H1 (cell line): Measurements from ENCODE around the gene TTC27. TPM values are rescaled to one million over a fixed set of nuclear protein-coding genes. Genes with fewer than 3 reads are reported as not detected.

Source experiments
- CHD1 ChIP-seq: IDR thresholded peaks from 2 replicates; pipeline ENCODE4 v1.6.1; 2012; ENCODE audit warnings: low read depth, low read length, improper control_type of control experiment
- CHD7 ChIP-seq: fragments of 300-600 bp; sonication (generic); IDR thresholded peaks from 2 replicates; pipeline ENCODE4 v1.7.1; 2012; ENCODE audit warnings: low read length, moderate library complexity, mild to moderate bottlenecking, inconsistent platforms; ENCODE audit not compliant: insufficient replicate concordance
- E2F6 ChIP-seq: IDR thresholded peaks from 2 replicates; pipeline ENCODE4 v1.6.1; 2012; ENCODE audit warnings: inconsistent platforms
- RBBP5 ChIP-seq: IDR thresholded peaks from 2 replicates; pipeline ENCODE4 v1.7.1; 2012; ENCODE audit warnings: low read depth, mild to moderate bottlenecking, inconsistent platforms, low read length, moderate library complexity, borderline replicate concordance
- RNF2 ChIP-seq: fragments of 200-900, 300-1000 bp; sonication (generic); IDR thresholded peaks from 2 replicates; pipeline ENCODE4 v1.7.1; 2016; ENCODE audit warnings: borderline replicate concordance, low read depth, mild to moderate bottlenecking, antibody characterized with exemption, low read length; ENCODE audit not compliant: poor library complexity, severe bottlenecking; ENCODE audit errors: missing control alignments
- SAP30 ChIP-seq: fragments of 300-600 bp; sonication (generic); IDR thresholded peaks from 2 replicates; pipeline ENCODE4 v1.7.1; 2012; ENCODE audit warnings: low read length, moderate library complexity, mild to moderate bottlenecking, inconsistent platforms; ENCODE audit not compliant: insufficient read depth, insufficient replicate concordance
- SUZ12 ChIP-seq: fragments of 200-600 bp; sonication (generic); IDR thresholded peaks from 2 replicates; pipeline ENCODE4 v1.6.1; 2012; ENCODE audit warnings: mild to moderate bottlenecking, inconsistent platforms, low read length, moderate library complexity, mixed read lengths
- polyA plus RNA-seq, 7 experiments: library from polyadenylated mRNA; depleted of rRNA in 3 of 7; stranded (reverse) in 5 of 7; unstranded in 2 of 7; fragments of >200 nt in 5 of 7; fragments of 200-250 nt in 2 of 7; gene quantifications; 1 replicate in 5 of 7; 2 replicates in 1 of 7; 4 replicates in 1 of 7; pipeline versions ENCODE4 v1.2.1 to v1.2.3, GENCODE V29; 2011 to 2013; ENCODE audit warnings: missing spikeins in 2 of 7, mixed read lengths in 2 of 7
- total RNA-seq: library from RNA; stranded (reverse); fragmentation: NEBNext Ultra II Directional; extraction: Animal tissue kit (Norgen Biotek cat#: 25700); gene quantifications from 2 replicates; pipeline ENCODE4 v1.2.1, GENCODE V29; 2021

The TTC27 gene
- total and polyA plus RNA-seq, 2 of the 8 experiments (the other 6 are each of a cell fraction or from before 2014, with no cell fraction given): 13.8 to 29.1 TPM

- no peak for TF ChIP-seq CHD7
- no peak for TF ChIP-seq RBBP5
- TF ChIP-seq CHD1: no peak
- no peak for TF ChIP-seq E2F6
- no peak for TF ChIP-seq SAP30
- TF ChIP-seq SUZ12: no peak
- TF ChIP-seq RNF2: no peak
- TF ChIP-seq, all 59 proteins: peak for 0
These were observed 207.3 kb downstream of the TTC27 start (continued) for GRCh38 chr2:32835148-32835547.
